ENCODE results near the gene ORM2.
"Not testable (repeated sequence)": the region's sequence is repeated elsewhere in the genome, so short reads cannot be mapped to it uniquely, and the experiment has no call there.

ORM2 gene

GRCh38 chr9:114319147-114319546 lies 10.5 kb upstream of the ORM2 start:
- H3K27ac ChIP-seq = no peak overlapping the region
- no peak for TF ChIP-seq CTCF (IDR thresholded peaks at IDR 0.05; ENCODE audit: low read depth, low read length)
- H3K27me3 ChIP-seq (ENCODE audit: insufficient read depth, low read depth, severe bottlenecking) = no peaks in the 10 kb centered on the region
- peak; percentile 6 for DNase-seq
- H3K4me3 ChIP-seq (ENCODE audit: low read depth, low read length) = no peak overlapping the region
- no peaks in the 10 kb centered on the region for H3K36me3 ChIP-seq
- H3K9me3 ChIP-seq (ENCODE audit: severe bottlenecking) = peaks cover 5% of the 10 kb centered on the region

- DNase-seq; H3K9me3 ChIP-seq (ENCODE audit: severe bottlenecking); H3K27me3 ChIP-seq (ENCODE audit: insufficient read depth, low read depth, severe bottlenecking); H3K36me3 ChIP-seq; H3K4me3 ChIP-seq (ENCODE audit: low read depth, low read length); H3K27ac ChIP-seq: not testable (repeated sequence)
These were observed 9.0 kb upstream of the ORM2 start for GRCh38 chr9:114320710-114321109.

- H3K27me3 ChIP-seq (ENCODE audit: insufficient read depth, low read depth, severe bottlenecking) = no peaks in the 10 kb centered on the region
- H3K9me3 ChIP-seq (ENCODE audit: severe bottlenecking) = no peaks in the 10 kb centered on the region
- TF ChIP-seq CTCF (IDR thresholded peaks at IDR 0.05; ENCODE audit: low read depth, low read length) = no peak
- H3K36me3 ChIP-seq = no peaks in the 10 kb centered on the region
- no peak overlapping the region for H3K27ac ChIP-seq
- no peak for DNase-seq
- no peak overlapping the region for H3K4me3 ChIP-seq (ENCODE audit: low read depth, low read length)
These were observed 7.9 kb upstream of the ORM2 start for GRCh38 chr9:114321759-114322158.

GRCh38 chr9:114322160-114322818 lies 7.4 kb upstream of the ORM2 start:
- H3K36me3 ChIP-seq; H3K27me3 ChIP-seq (ENCODE audit: insufficient read depth, low read depth, severe bottlenecking); H3K9me3 ChIP-seq (ENCODE audit: severe bottlenecking); H3K4me3 ChIP-seq (ENCODE audit: low read depth, low read length); H3K27ac ChIP-seq; DNase-seq: not testable (repeated sequence)

- H3K27ac ChIP-seq; DNase-seq; H3K27me3 ChIP-seq (ENCODE audit: insufficient read depth, low read depth, severe bottlenecking); H3K36me3 ChIP-seq; H3K4me3 ChIP-seq (ENCODE audit: low read depth, low read length); H3K9me3 ChIP-seq (ENCODE audit: severe bottlenecking): not testable (repeated sequence)
These were observed 6.7 kb upstream of the ORM2 start, which contains the start of gene ORM1 for GRCh38 chr9:114322831-114323531. TSS of gene ORM1 (plus strand) at chr9:114323098. CDS start at chr9:114323134, 36 bp downstream.

GRCh38 chr9:114323849-114324248 lies 5.8 kb upstream of the ORM2 start:
- not testable (repeated sequence) for H3K9me3 ChIP-seq (ENCODE audit: severe bottlenecking); H3K27me3 ChIP-seq (ENCODE audit: insufficient read depth, low read depth, severe bottlenecking); H3K36me3 ChIP-seq; H3K4me3 ChIP-seq (ENCODE audit: low read depth, low read length); DNase-seq; H3K27ac ChIP-seq

GRCh38 chr9:114324492-114324891 lies 5.2 kb upstream of the ORM2 start:
- no peaks in the 10 kb centered on the region for H3K27me3 ChIP-seq (ENCODE audit: insufficient read depth, low read depth, severe bottlenecking)
- H3K27ac ChIP-seq = no peak overlapping the region
- DNase-seq = no peak
- H3K36me3 ChIP-seq = no peaks in the 10 kb centered on the region
- no peak overlapping the region for H3K4me3 ChIP-seq (ENCODE audit: low read depth, low read length)
- H3K9me3 ChIP-seq (ENCODE audit: severe bottlenecking) = no peaks in the 10 kb centered on the region
- TF ChIP-seq CTCF (IDR thresholded peaks at IDR 0.05; ENCODE audit: low read depth, low read length) = no peak

- H3K27ac ChIP-seq; DNase-seq; H3K27me3 ChIP-seq (ENCODE audit: insufficient read depth, low read depth, severe bottlenecking); H3K9me3 ChIP-seq (ENCODE audit: severe bottlenecking); H3K36me3 ChIP-seq; H3K4me3 ChIP-seq (ENCODE audit: low read depth, low read length): not testable (repeated sequence)
These were observed 4.7 kb upstream of the ORM2 start for GRCh38 chr9:114324965-114325364.

GRCh38 chr9:114325684-114326254 lies 3.9 kb upstream of the ORM2 start:
- H3K9me3 ChIP-seq (ENCODE audit: severe bottlenecking); H3K36me3 ChIP-seq; H3K27me3 ChIP-seq (ENCODE audit: insufficient read depth, low read depth, severe bottlenecking): not testable (repeated sequence)

More at GRCh38 chr9:114325684-114326254, 3.9 kb upstream of the ORM2 start:
- DNase-seq; H3K4me3 ChIP-seq (ENCODE audit: low read depth, low read length); H3K27ac ChIP-seq: not testable (repeated sequence)
